Stimulated activated CD8-positive, alpha-beta memory T cell treated with anti-CD3 and anti-CD28 coated beads, Interleukin-15, amount 100 ng/mL, for 24 hours (primary cell): ENCODE measurements around the gene USP6NL.
"Not testable (repeated sequence)": the region's sequence is repeated elsewhere in the genome, so short reads cannot be mapped to it uniquely, and the experiment has no call there.

ENCODE experiments used
- DNase-seq: peaks from one replicate; pipeline ENCODE4 v3.0.0-alpha.2; 2020; ENCODE audit warnings: low read depth

USP6NL gene

DNA sequence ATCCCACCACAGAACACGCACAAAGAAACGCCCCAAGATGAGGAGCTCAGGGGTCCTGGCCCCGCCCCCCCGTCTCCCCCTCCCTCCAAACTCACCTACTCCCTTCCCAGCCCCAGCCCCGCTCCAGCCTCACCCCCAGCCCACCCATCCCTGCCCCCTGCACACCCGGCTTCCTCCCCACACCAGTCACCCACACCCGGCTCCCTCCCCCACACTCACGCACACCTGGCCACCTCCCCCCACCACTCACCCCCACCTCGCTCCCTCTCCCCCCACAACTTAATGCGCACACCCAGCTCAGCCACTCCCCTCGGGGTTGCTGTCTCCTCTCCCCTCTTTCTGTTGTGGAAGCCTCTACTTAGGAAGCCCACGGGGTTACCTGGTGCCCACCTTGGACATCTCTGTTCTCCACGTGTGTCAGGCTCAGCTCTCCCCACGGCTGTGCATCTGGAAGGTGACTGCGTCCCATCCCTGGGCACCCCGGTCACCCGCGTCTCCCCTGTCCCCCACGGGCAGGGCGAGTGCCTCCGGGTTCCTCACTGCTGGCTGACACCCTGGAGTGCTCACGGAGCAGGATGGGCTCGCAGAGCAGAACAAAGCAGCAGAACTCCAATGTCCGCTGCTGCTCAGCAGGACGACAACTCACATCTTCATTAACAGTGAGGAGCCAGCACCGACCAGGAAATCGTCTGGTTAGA is 166.8 kb downstream of the USP6NL start:
- DNase-seq: no peak

DNA sequence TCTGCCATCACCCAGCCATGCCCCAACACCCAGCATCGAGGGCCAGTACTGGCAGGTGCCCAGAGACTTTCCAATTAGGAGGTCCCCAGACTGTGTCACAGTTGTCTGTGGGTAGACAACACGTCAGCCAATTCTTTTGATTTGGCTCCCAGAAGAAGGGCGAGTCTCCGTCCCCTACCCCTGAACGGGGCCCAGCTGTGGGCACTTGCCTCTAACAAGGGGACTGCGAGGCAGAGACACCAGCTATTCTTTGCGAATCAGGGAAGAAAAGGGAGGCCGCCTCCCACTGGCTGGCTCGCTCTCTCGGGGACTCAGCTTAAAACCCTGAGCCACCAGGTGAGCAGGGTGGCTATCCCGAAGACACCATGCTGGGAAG is 167.3 kb downstream of the USP6NL start:
- no peak for DNase-seq

DNA sequence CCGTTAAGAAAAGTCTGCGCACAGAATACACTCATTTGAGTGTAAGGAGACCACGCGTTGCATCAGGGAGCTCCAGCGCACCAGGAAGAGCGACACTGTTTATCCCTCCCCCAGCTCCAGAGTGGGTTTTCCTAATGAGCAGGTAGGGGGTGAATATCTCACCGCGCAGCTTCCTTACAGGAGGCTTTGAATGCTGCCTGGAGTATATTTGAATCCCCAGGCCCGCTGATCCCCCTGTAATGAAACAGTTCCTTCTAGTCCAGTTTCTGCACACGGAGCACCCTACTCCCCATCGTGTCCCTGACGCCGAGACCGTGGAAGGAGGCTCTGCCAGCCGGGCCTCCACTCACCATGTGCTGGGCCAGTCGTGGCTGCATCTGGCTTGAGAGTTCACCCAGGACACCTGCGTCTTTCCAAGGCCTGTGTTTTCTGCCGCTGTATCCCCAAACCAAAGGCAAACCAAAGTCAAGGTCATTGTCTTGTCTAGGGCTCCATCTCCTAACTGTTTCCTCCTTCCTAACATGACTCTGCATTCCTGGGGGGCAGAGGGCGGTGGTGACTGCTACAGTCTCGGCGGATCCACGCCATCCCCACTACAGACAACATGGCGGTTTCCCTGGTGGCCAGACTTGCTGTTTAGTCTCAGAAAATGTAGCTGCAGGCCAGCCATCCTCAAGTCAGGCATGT is 167.8 kb downstream of the USP6NL start:
- DNase-seq: no peak

DNA sequence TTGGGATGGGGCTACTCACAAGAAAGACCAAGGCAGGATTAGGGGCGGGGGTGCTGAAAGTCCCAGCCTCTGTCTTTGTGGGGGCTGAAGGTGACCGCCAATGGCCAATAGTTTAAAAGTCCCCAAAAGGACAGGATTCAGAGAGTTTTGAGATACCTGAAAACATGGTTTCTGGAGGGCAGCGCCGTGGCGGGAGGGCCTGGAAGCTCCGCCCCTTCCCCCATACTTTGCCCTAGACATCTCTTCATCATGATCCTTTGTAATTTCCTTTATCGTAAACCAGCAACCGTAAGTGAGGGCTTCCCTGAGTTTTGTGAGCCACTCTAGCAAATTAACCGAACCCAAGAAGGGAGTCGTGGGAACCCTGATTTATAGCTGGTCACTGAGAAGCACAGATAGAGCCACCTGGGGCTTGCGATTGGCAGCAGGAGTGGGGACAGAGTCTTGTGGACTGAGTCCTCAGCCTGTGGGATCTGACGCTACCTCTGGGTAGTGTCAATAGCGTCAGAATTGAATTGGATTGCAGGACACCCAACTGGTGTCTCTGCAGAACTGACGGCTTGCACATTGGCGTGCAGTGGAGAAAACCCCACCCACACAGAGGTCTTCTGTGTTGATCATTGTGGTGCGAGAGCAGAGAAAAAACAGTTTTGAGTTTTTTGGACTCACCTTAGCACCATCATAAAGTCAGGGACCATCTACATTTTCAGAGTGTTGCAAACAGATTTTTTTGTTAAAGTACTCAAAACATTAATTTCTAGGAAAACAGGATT is 169.3 kb downstream of the USP6NL start:
- DNase-seq: no peak

DNA sequence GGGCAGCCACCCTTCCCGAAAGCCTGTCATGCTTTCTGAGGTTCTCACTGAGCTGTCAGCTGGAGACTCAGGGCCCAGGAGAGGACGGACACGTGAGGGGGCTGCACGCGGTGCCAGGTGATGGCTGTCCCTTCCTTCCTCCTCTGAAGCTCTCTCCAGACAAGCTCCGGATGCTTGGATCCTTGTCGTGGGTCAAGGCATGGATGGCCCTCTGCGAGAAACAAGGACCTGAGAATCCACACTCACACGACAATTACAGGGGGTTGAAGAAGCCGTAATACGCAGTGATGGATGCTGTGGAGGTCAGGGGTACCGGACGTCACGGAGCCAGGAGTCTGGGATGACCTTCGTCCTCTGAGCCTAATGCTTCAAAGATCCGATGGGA is 170.3 kb downstream of the USP6NL start:
- no peak for DNase-seq

DNA sequence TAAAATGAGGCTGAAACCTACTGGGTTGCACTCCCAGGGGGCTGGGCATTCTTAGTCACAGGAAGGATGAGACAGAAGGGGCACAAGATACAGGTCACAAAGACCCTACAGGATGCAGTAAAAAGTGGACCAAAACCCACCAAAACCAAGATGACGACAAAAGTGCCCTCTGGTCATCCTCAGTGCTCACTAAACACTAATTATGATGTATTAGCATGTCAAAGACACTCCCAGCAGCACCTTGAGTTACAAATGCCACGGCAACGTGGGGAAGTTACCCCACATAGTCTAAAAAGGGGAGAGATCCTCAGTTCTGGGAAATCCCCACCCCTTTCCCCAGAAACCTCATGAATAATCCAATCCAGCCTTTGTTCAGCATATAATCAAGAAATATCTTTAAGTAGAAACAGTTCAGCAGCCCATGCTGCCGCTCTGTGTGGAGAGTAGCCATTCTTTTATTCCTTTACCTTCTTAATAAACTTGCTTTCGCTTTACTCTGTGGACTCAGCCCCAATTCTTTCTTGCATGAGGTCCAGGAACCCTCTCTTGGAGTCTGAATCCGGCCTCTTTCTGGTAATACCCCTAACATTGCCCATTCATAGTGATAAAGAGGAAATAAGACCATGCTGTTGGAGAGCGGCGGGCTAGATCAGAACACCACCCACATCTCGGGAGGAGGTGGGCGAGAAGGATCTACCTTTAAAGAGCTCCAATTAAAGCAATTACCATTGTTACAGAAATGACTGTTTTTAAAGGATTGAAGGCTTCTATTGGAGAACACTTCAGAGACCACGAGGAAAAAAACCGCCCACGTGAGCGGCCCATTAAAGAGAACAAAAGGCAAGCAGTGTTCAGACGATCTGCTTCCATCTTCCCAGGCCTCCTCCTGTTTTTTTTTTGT is 170.9 kb downstream of the USP6NL start:
- no peak for DNase-seq

DNA sequence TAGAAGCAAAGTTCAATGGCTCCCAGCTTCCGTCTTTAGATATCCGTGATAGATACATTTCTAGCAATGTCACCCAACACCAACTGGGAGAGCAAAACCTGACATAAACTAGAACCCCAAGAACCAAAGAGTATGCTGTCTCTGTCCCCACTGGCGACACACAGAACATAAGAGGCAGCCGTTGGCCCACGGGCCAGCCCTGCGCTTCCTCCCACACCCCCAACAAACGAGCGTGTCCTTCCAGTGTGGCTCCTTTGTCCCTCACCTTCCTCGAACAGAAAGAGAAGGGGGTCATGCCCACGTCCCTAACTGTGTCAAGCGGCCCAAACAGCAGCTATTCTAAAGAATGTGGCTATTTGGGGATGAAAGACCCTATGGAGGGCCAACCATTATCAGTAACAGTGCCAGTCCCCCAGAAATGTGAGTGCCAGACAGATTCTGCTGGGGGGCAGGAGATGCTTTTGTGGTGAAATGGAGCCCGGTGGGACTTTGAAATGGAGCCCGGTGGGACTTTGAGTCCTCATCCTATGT is 171.9 kb downstream of the USP6NL start:
- no peak for DNase-seq

DNA sequence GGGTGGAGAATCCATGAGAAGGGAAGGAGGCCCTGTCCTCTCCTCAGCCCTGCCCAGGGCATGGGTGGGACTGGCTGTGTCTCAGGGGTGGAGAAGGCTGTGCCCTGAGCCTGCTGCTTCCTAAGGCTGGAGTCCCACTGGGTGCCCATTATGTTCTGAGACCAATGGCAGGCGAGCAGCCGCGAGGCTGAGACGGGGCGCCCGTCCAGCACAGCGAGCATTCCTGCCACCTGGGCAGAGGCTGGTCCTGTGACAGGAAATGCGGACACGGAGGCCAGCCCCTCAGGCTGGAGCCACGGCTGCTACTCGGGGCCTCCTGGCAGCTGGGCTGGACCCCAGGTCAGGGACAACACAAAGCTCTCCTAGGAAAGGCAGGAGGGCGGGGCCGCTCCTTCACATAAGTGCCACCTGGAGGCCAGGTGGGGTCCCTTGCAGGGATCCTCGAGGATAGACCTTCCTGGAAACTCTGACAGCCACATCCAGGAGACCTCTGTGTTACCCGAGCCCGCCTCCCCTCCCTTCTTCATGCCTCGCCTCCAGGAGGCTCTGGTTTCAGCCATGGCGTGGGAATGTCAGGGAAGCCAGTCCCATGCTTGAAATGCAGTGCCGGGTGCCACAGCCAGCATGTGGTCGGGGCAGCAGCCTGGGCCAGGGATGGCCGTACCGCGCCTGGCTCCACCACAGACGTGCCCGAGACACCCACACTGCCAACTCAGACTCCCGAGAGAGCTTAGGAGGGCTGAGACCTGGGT is 173.9 kb downstream of the USP6NL start:
- no peak for DNase-seq

DNA sequence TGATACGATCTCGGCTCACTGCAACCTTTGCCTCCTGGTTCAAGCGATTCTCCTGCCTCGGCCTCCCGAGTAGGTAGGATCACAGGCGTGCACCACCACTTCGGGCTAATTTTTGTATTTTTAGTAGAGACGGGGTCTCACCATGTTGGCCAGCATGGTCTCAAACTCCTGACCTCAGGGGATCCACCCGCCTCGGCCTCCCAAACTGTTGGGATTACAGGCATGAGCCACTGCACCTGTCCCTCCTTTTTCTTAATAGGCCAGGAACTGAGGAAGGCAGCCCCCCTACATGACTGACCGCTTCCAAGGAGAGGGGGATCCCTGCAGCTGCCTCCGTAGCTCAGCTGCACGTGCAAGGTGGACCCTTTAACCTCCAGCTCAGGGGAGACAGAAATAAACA is 175.0 kb downstream of the USP6NL start:
- DNase-seq: not testable (repeated sequence)

DNA sequence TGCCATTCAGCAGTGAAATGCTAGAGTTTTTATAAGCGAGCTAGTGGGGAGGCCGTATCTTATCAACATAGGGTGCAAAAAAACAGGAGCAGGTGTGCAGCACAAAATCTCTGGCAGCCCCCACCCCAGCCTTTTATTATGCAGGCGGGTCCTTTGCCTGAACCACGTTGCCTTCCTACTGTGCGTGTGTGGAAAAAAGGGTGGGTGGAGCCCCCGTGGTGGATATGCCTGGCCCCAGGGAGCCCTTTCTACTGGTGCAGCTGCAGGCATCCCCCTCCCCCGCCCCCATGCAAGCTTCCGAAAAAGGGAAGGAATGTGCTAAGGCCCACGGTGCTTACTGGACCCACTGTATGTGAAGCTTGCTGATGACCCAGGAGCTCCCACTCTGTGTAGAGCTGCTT is 175.9 kb downstream of the USP6NL start:
- DNase-seq: no peak

DNA sequence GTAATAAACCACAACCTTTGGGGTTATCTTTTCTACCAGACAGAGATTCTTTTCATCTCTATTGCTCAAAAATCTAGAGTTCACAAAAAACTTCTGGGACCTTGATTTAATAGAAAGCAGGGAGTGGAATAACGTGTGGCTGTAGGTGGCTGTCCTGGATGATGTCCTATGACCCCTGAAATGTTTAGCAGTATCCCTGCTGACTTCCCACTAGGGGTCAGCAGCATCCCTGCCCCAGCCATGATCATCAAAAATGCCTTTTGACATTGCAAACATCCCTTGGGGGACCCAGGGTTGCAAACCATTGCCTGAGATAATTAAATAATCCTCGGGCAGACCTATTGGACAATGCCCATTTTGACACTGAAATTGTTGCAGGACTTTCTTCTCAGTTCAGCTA is 177.1 kb downstream of the USP6NL start:
- no peak for DNase-seq

DNA sequence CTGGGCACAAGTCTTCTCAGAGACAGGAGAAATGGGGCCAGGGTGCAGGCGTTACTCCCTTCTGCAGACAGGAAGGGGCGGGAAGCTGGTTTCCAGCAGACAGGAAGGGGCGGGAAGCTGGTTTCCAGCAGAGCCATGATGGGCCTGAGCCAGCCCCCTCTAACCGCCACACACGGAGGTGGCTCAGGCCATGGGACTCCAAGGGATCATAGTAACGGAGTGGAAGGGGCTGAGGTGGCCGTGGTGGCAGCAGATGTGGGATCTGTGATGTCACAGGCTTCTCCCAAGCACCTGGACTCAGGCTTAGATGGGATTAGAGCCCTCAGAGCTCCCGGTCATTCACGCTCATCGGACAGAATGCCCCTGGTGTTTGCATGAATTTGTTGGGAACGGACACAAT is 177.8 kb downstream of the USP6NL start:
- DNase-seq: no peak

DNA sequence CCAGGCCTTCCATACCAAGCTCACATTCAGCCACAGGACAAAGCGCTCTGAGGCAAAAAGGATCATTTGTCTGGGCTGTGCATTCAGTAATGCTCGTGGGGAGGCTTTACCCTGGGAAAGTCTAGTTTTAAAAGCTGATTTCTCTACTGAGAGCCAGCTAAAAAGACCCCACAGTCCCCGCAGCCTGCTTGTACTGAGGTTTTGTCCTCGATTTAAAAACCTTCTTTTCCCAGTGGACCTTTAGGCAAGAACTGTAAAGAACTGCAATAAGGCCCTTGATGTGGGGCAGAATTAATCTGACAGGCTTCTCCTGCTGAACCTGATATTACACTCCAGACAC is 180.3 kb downstream of the USP6NL start:
- no peak for DNase-seq

DNA sequence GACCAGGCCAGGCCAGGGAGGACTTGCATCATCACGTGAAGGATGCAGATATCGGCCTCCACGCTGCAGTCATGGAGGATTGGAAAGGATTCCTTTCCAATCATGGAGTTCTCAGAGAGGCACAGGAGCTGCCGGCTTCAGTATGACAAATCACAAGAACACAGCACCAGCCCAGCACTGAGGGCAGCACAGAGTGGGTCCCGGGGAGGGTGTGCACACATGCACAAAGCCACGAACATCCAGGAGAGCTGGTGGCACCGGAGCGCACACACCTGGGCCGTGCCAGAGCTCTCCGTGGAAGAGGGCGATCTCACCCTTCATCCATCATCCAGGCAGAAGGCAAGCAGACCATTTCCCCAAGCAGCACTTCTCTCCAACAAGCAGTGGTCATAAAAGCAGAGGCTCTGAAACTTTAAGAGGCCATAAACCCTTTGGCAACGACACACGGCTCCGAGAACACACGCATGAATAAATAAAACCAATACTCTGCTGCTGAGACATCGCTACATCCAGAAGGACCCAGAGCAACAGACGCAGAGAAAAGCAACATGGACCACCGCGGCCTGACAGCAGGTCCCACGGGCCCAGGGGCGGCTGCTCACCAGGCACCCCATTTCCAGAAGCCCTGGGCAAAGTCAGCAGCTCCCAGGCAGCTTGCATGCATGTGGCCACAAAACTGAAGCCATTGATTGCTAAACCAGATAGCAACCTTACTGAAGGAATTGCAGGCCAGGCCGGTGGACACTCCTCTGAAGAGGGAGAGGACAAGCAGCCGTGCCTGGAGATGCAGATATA is 180.8 kb downstream of the USP6NL start:
- no peak for DNase-seq

DNA sequence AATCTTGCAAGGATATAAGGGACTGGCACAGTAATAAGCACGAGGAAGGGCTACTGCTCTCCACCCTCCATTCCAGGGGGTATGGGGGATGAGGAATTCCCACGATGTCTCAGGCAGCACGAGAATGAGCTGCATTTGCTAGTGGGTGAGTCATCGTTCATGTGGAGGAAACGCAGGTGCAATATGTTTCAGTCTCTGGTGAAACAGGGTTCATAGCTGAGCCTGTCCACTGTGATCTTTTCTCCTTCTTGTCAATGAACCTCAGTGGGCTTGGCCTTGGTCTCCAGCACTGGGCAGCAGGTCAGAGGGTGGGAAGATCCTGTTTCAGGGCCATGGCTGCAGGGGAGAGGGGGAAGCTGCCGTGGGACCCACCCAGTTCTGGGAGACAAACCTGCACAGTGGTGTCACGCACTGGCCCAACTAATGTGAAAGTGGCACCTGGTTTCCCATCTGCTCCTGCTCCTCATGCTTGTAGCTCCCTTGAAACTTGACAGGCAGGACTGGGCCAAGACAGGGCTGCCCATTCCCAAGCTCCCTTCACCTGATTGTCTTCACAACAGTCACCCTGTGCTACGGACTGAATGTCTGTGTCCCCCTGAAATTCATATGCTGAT is 181.9 kb downstream of the USP6NL start:
- DNase-seq: no peak

DNA sequence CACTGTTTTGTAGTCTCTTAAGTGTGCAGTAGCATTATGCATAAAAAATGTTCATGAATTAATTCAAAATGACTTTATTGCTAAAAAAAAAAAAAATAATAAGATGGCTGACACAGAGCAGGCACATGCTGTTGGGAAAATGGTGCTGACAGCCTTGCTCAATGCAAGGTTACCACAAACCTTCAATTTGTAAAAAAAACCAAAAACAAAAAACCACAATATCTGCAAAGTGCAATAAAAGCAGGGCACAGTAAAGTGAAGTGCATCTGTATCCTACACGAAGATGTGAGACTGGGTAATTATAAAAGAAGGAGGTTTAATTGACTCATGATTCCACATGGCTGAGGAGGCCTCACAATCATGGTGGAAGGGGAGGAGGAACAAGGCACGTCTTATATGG is 185.8 kb downstream of the USP6NL start:
- DNase-seq: no peak

DNA sequence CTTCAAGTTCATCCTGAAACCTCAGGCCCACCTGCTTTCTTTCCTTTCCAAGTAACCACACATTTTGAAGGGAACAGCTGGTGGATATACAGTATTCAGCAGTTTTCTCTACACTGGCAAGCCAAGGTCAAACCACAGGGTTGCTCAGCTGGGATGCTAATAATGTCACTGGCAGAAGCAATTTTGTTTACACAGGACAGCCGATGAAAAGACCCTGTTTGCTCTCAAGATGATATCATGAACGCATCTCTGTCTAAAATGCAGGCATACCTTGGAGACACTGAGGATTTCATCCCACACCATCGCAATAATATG is 186.2 kb downstream of the USP6NL start:
- DNase-seq: no peak

DNA sequence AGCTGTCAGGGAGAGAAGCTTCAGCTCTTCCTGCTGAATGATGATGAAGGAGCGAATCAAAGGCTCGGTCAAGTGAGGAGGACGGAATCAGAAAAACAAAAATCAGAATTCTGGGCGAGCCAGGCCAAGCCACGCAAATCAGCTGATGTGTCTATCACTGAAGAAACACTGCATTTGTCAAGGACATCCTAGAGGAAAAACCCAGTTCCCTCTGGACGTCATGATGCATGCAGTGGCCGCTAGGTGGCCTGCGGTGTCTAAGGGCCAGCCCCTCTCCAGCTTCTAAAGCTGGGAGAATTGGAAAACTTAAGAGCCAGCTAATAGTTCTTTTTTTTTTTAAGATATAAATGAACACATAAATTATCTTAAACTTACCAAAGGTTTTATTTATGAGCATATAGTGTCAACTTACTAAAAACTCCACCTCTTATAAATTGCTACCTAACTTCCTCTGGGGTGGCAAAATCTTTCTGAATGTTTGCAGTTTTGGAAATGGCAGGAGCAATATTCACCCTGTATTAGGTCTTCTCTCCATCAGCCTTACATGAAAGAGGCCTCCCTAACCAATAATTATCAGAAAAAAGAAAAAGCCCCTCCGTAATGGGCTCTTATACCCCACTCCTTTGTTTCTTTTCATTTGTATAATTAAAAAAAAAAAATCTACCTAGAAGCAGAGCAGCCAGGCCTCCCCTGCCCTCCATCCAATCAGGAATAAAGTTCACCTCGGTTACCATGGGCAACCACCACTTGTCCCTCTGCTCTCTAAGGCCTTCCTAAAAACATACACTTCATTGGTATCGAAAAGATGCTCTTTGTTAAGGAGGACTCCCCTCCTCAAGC is 186.8 kb downstream of the USP6NL start:
- no peak for DNase-seq

DNA sequence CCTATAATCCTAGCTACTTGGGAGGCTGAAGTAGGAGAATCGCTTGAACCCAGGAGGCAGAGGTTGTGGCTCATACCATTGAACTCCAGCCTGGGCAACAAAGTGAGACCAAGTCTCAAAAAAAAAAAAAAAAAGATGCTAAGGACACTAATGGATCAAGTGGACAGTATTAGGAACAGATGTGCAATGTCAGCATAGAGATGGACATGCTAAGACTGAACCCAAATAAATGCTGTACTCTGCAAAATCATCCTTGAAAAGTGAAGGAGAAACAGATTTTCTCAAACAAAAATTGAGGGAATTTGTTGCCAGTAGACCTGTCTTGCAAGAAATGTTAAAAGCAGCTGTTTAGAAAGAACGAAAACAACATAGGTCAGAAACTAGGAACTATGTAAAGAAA is 194.5 kb downstream of the USP6NL start:
- DNase-seq: no peak
